Kidney epithelial cell (primary cell): ENCODE measurements around the gene CASK. TPM values are rescaled to one million over a fixed set of nuclear protein-coding genes. Genes with fewer than 3 reads are reported as not detected.
"Not testable (repeated sequence)": the region's sequence is repeated elsewhere in the genome, so short reads cannot be mapped to it uniquely, and the experiment has no call there.

Source experiments
- DNase-seq: peaks from one replicate; pipeline ENCODE4 v3.0.0-alpha.2; 2010; ENCODE audit warnings: low read depth
- H3K27me3 ChIP-seq: 2 replicates; pipeline ENCODE4 v1.6.0; 2011; ENCODE audit warnings: low read length; ENCODE audit not compliant: control insufficient read depth, insufficient read depth
- H3K36me3 ChIP-seq: 2 replicates; pipeline ENCODE4 v1.5.1; 2011; ENCODE audit warnings: low read length; ENCODE audit not compliant: control insufficient read depth, insufficient read depth
- H3K4me3 ChIP-seq: 2 replicates; pipeline ENCODE4 v1.5.1; 2011; ENCODE audit warnings: low read depth, mild to moderate bottlenecking, control low read depth, low read length
- total RNA-seq: library from RNA; depleted of rRNA; stranded (reverse); fragments of >200 nt; gene quantifications from 2 replicates; pipeline ENCODE4 v1.2.3, GENCODE V29; 2015
- TF ChIP-seq, protein P1 (sequence below): IDR thresholded peaks from 2 replicates; pipeline ENCODE4 v1.5.1; 2011; ENCODE audit warnings: mild to moderate bottlenecking, moderate library complexity, low read length, control low read depth, inconsistent platforms; ENCODE audit not compliant: insufficient read depth, poor library complexity, severe bottlenecking

Gene CASK
- total RNA-seq, 1 donor from 2014 or later = 69.1 TPM

DNA sequence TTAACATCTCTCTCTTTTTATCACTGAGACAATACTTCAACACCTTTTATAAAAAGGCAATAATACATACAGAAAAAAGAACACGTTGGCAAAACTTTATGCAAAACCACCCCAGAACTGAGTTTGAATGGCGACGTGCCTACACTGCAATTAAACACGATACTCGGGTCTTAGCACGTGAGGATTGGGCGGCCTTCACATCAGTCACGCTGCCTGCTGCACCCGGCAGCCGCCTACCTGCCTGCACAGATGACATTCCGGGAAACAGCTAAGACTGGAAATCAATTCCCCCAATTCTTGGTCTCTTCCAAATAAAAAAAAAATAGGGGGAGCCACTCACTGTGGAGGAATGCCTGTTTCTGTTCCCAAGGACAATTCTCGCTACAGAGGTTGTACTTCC, 408.0 kb downstream of the CASK start:
- H3K36me3 ChIP-seq = no peaks in the 10 kb centered on the region
- TF ChIP-seq, protein P1, sequence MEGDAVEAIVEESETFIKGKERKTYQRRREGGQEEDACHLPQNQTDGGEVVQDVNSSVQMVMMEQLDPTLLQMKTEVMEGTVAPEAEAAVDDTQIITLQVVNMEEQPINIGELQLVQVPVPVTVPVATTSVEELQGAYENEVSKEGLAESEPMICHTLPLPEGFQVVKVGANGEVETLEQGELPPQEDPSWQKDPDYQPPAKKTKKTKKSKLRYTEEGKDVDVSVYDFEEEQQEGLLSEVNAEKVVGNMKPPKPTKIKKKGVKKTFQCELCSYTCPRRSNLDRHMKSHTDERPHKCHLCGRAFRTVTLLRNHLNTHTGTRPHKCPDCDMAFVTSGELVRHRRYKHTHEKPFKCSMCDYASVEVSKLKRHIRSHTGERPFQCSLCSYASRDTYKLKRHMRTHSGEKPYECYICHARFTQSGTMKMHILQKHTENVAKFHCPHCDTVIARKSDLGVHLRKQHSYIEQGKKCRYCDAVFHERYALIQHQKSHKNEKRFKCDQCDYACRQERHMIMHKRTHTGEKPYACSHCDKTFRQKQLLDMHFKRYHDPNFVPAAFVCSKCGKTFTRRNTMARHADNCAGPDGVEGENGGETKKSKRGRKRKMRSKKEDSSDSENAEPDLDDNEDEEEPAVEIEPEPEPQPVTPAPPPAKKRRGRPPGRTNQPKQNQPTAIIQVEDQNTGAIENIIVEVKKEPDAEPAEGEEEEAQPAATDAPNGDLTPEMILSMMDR = no peak
- DNase-seq = no peak
- H3K27me3 ChIP-seq = no peaks in the 10 kb centered on the region
- no peak overlapping the region for H3K4me3 ChIP-seq

DNA sequence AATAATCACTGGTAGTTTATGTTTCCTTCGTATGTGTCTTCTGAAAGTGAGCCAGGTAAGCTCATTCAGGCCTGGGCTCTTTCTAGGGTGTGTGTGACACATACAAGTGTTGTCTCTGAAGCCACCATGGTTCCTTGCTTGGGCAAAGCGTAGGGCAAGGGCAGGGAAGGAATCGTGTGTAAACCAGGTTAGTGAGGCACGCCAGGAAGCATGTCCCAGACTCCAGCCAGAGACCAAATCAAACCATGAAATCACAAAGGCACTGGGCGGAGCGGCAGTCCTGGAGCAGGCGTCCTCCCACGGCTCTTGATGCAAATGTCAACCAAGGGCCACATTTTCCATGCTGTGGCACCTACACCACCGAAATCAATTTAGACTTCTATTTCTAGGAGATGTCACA, 409.2 kb downstream of the CASK start:
- no peak for DNase-seq
- no peak overlapping the region for H3K4me3 ChIP-seq
- TF ChIP-seq, protein P1 = no peak
- no peaks in the 10 kb centered on the region for H3K27me3 ChIP-seq
- H3K36me3 ChIP-seq = no peaks in the 10 kb centered on the region

DNA sequence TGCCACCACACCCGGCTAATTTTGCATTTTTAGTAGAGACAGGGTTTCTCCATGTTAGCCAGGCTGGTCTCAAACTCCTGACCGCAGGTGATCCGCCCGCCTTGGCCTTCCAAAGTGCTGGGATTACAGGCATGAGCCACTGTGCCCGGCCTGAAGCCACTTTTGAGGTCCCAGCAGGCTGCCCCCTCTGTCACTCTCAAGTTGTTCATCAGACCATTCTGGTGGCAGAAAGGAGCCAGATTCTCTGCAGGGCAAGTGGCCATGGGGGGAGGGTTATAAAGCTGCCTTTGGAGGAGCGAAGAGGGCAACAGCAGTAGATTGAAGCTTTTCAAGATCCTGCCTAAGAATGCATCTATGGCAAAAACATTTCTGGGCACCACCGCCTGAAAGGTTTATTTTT, 410.5 kb downstream of the CASK start:
- not testable (repeated sequence) for H3K4me3 ChIP-seq, H3K36me3 ChIP-seq, H3K27me3 ChIP-seq, DNase-seq

DNA sequence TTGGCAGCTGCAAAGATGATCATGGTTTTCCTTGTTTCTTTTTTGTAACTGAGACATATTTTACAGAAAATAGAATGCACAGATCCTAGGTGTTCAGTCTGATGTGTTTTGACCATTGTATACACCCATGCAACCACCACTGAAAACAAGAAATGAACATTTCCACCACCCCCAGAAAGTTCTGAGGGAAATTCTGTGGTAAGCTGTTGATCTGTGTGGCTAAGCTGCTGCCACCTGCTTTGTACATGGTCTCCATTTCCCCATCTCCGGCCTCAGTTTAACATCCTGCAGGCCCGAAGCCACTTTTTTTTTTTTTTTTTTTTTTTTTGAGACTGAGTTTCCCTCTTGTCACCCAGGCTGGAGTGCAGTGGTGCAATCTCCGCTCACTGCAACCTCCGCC, 411.0 kb downstream of the CASK start:
- Histone ChIP-seq H3K4me3 (no peak overlapping the region), H3K36me3 (no peaks in the 10 kb centered on the region), H3K27me3 (no peaks in the 10 kb centered on the region)
- TF ChIP-seq, protein P1 = no peak
- DNase-seq = no peak

DNA sequence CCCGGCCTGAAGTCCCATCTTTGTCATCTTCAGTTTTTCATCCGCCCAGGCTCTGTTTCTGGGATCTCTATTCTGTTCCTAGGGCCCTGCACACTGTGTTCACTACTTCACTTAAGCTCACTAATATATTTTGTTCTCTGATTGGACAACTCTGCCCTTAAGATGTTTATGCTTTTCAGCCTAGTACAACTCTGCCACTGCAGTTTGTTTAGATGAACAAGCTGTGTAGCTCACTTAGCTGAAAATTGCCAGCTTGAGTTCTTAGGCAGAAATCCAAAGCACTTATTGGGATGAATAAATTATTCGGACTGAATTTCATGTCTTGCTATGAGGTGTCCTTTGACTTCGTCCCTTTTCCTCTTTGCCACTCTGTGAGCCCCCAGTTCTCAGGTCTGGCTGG, 415.4 kb downstream of the CASK start:
- Histone ChIP-seq H3K36me3 (no peaks in the 10 kb centered on the region), H3K4me3 (no peak overlapping the region), H3K27me3 (no peaks in the 10 kb centered on the region)
- no peak for DNase-seq
- TF ChIP-seq, protein P1 = no peak

DNA sequence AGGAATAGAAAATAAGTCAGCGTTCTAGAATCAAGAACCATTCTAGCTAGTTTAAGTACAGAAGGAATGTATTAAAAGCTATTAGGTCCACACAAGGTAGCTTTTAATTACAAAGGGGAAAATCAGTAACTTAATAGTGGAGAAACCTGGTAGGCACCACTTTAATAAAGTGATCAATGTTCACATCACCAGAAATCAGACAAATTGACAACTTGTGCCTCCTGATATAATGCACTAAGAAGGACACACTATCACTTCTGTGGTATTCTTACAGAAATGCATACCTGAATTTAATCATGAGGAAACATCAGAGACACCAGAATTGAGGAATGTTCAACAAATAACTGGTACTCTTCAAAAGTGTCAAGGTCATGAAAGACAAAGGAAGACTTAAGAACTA, 421.4 kb downstream of the CASK start:
- no peaks in the 10 kb centered on the region for H3K27me3 ChIP-seq
- no peaks in the 10 kb centered on the region for H3K36me3 ChIP-seq
- DNase-seq = no peak
- TF ChIP-seq, protein P1 = no peak
- H3K4me3 ChIP-seq = no peak overlapping the region
